HG02763 (cell line): ENCODE measurements around the gene NKX2-1.

Experiments used
- ATAC-seq: cut with Tn5 transposase; IDR thresholded peaks from one replicate; pipeline ENCODE4 v1.9.1; 2021; ENCODE audit warnings: mild to moderate bottlenecking, moderate library complexity; ENCODE audit not compliant: unreplicated experiment

NKX2-1 gene

DNA sequence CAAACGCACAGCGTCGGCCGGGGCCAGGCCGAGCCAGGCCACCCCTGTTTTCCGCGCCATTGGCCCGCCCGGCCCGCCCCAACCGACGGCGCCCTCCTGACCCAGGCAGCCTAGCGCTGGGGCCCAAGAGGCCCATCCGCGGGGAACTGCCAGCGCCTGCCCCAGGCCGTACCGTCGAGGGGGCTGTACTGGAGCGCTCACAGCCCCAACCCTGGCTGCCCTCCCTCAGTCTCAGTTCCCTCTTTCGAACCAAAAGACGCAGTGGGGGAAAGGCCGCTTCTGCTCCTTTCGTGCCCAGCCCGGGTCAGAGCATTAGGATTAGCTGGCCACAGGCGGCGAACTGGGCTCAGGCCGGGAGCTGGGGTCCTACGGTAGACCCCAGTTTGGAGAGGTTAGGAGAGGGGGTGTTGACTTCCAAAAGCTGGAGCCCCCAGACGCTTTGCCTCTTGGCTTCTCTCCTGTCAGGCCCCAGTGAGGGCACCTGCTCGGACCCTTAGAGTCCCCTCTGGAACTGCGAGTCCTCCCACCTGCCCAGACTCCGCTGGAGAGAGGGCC lies 1.9 kb downstream of the NKX2-1 start:
- ATAC-seq, result no peak

DNA sequence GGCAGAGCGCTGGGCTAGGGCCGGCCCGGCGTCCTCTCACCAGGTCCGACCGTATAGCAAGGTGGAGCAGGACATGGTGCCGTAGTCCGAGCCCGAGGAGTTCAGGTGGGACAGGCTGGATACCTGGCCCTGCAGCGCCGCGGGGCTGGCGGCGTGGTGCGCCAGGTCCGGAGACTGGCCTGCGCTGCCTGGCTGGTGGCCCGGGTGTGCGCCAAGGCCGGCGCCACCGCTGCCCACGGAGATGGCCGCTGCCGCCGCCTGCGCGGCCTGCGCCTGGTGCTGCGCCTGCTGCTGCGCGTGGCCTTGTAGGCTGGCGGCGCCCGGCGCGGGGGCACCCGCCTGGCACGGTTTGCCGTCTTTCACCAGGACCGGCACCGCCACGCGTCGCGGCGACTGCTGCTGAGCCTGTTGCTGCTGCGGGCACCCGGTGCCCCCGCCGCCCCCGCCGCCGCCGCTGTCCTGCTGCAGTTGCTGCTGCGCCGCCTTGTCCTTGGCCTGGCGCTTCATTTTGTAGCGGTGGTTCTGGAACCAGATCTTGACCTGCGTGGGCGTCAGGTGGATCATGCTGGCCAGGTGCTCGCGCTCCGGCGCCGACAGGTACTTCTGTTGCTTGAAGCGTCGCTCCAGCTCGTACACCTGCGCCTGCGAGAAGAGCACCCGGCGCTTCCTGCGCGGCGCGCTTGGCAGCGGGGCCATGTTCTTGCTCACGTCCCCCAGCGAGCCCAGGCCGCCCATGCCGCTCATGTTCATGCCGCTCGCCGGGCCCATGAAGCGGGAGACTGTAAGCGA lies 2.6 kb downstream of the NKX2-1 start:
- ATAC-seq, result no peak

DNA sequence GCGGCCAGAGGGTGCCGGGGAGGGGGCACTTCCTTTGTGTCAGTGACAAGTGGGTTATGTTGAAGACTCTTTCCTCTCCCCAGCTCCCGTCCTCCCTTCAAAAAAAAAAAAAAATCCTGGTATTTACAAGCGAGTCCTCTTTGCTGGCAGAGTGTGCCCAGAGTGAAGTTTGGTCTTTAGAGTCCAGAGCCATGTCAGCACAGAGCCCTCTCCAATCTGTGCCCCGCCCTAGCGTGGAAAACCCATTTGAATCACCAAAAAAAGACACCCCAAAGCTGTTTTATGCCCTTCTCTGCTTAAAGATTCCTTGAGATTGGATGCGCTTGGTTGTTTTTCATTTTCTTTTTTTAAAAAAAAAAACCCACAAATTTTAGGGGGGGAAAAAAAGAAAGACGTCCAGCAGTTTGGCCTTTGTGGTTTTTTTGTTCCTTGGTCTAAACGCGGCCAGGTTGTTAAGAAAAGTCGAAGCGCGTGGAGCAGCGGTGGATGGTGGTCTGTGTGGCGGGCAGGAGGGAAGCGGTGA lies 3.3 kb downstream of the NKX2-1 start:
- no peak for ATAC-seq

GRCh38 chr14:36515896-36516718 lies 3.9 kb downstream of the NKX2-1 start:
- no peak for ATAC-seq

DNA sequence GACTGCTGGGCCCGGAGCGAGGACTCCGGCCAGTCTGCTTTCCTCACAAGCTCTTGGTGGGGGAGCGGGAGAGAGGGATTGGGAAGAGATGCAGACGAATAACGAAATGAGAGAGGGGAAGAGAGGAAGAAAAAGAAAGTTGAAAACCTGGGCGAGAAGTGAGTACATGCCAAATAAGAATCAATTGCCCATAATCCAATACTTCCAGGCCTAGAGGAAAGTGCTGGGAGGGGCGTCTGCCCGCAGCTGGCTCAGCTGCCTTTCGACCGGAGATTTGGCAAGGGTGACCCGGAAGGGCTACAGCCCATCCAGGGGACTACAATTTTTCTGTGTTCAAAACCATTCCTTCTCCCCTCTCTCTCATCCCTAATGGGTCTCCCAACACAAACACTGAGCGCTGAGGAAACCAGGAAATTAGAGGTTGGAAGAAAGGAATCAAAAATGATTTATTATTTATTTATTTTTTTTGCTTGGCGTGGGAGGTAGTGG lies 4.9 kb downstream of the NKX2-1 start:
- ATAC-seq, result no peak

DNA sequence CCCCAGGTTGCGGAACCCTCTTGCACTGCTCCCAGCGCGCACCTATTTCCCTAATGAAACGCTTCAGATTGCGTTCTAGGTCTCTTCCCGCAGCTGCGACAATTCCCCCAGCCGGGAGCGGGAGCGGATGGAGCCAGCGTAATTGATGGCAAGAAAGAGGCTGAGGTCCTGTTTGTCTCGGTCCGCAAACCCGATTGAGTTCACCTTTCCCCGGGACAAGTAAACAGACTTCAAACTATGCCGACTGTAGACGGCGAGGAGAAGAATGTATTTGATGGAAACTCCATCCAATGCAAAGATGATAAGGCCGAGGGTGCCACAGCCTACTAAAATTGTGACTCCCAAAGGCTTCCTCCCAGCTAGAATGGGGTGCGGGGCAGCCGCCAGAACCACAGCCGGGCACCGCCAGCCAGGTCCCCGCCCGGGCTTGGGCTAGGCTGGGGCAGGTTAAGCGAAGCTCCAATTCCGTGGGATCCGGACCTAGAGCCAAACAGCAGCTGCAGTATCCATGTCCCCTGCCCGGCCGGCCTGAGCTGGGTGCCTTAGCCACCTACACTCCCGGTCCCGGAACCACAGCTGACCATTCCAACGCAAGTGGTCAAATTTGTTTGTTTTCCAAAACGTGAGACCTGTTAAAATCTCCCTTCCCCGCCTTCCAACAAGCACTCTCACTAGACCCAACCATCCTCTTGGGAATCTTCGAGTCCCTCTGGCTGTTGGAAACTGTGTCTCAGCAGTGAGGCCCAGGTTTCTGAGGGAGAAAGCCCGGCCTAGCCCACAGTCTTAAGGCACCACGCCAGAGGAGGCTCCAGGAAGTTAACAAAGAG lies 5.5 kb downstream of the NKX2-1 start:
- ATAC-seq, result no peak

GRCh38 chr14:36513451-36514277 lies 6.4 kb downstream of the NKX2-1 start:
- ATAC-seq, result no peak

DNA sequence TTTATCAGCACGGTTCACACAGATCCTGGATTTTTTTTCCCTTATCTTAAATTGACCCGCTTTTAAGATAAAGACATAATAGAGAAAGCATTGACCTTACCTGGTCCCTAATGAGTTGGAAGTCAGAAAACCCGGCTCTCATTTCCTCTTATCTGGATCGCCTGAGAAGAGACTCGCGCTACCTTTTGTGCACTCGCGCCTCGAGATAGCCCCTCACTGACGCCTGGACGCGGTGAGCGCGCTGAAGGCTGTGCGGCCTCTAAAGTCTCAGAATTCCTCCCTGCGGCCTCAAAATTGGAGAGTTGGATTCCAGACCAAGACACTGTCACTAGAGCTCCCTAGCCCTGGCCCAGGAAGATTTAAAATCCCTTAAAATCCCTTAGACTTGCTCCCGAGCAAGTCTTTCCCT lies 7.0 kb downstream of the NKX2-1 start:
- no peak for ATAC-seq

DNA sequence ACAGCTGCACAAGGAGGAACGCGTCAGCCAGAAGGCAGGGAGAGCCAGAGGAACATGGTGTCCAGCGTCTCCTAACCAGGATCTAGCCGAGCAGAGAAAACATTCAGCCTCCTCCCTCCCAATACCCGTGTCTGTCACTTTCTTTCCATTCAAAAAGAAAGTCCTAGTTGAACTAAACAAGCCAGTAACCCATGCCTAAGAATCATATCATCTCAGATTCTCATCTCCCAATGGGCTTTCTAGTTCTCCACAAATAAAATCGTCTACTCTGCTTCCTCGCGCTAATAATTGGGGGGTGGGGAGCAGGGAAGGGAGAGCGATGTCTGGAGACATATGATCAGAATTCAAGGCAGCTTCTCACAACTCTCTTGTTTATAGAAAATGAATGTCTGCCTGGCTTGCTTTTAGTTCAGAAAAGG lies 7.4 kb downstream of the NKX2-1 start:
- ATAC-seq, result no peak

GRCh38 chr14:36511981-36512584 lies 7.9 kb downstream of the NKX2-1 start:
- no peak for ATAC-seq

DNA sequence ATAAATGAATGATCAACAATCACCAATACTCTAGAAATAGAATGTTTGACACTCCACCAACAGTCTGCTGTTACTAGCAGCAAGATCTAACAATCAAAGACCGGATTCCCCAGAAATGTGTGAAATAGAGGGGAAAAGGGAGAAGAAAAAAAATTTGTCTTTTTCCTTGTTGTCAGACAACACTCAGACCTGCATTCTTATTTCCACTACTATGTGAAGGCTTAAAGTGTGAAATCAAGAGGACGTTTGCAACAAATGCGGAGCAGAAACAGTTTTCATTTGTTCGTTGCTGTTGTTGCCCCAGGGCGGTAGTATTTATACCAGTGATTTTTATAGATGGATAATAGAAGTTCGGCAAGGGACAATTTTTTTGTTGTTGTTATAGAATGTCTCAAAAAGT lies 9.2 kb downstream of the NKX2-1 start:
- ATAC-seq, result no peak

DNA sequence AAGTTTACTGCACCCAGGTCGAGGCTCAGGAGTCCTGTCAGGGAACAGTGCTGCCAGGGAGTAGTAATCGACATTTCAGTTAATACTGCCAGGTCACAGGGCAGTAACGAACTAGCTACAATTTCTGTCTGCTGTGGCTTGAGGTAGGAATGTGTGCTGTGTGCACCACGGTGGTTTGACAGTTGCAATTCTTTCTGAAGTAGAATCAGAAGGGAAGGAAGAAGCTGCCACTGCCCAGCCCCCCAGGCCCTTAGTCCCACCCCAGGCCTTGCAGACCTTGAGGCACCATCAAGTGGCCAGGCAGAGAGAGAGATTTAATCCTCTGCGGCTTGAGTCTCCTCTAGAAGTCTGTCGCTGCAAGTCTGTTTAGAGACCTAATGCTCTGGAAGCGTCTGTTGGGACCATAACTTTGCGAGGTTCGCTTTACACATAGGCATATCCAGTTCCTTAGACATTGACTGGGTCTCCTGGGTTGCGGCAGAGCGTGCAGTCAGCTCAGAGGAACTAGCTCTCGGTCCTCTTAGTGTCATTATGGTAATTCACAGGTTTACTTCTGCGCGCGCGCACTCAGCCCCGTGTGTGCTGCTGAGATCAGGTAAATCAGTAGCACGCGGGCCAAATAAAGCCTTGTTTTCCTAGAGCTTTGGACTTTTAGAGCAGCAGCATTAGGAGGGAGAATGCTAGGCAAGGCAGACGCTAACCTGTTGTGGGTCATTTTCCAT lies 9.8 kb downstream of the NKX2-1 start:
- no peak for ATAC-seq

DNA sequence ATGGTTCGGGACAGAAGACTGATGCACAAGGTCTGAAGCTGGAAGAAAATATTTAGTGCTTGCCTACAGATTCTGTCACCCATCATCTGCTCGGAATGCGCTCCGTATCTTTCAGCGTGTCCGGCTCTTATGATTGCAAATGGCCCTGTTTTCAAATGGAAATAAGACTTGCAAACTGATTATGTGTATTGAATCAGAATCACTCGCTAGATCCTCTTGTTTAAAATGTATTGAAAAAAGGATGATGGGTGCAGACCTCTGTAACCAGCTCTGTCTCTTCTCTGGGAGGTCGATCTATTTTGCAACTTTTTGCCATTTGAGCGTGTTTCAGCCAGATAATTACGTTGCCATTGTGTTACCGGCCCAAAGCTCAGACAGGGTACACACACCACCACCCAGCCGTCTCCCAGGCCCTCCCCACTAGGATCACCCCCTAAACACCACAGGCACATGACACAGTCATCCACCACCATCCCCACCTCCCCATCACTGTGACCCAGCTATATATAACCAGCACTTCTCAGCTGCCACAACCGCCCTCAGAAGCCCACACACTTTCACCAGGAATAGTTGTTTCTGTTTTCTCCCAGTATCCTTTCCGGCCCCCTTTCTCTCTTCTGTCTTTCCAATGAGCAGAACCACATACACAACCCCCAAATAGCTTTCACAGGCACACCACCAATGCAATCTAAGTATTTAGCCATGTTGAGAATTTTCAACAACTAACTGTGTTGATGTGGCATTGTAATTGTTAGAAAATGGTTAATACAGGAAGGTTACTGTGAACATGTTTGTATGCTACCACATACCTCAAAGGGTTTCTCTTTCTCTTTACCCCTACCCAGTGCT lies 10.7 kb downstream of the NKX2-1 start:
- ATAC-seq, result no peak

DNA sequence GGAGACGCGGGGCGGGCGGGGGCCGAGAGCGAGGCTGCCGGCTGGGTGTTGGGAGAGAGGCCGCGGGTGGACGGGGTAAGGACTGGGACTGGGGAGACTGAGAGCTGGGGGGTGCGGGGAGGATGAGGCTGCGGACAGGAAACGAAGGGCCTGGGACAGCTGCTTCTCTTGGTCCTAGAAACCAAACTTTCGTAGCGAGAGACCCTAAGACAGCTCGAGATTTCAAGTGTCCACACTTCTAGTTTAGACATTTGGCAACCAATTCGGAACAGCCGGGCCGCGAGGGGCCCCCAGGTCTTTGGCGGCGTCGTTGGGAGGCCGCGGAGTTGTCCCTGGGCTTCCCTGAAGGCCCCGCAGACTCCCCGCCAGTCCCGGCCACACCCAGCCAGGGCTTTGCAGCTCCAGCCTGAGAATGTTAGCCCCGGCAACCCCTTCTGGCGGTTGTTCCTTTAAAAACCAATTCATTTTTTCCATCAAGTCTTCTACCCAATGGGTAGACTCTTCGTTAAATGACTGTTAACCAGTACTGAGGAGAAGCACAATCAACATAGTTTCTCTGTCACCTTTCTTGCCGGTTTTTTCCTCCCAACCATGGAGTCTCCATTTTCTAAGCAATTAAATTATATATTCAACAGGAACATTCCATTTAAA lies 11.5 kb downstream of the NKX2-1 start:
- no peak for ATAC-seq

GRCh38 chr14:36507847-36508417 lies 12.1 kb downstream of the NKX2-1 start:
- no peak for ATAC-seq

DNA sequence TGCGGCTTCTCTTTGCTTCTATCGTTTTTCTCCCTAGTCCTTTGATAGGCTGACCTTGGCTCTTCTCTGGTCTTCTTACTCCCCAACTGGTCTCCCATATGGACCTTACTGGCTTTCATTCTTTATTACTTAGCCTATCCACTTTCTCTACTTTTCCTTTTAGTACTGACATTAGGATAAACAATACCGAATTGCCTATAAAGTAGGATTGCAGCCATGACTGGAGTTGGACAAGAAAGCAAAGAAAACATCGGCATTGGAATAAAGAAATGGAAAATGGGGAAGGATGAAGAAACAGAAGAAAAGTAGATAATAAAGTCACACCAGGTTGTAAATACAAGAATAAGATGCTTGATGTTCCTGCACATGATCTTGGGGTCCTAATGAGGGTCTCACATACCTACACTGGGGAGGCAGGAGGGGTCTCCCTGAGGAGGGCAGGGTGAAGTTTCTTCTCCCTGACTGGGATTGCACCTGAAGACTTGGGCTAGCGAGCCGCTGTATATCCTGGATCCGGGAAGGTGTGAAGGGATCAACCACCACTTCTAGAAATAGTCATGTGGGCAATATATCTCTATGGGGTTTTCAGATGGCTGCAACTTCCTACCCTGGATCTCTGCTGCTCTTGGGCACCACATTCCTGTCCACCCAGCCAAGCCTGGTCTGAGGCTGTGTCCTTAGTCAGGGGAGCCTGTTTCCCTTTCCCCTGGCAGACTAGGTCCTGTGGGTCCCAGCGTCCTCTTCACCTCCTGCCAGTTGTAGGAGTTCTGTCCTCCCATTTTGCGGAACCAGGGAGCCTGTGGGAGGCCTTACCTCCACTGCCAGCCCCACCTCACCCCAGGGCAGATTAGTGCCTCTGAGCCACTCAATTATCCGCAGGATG lies 13.1 kb downstream of the NKX2-1 start:
- no peak for ATAC-seq
